ENCODE measurements around the gene CRYZL1. TPM values are rescaled to one million over a fixed set of nuclear protein-coding genes. Genes with fewer than 3 reads are reported as not detected.

Gene CRYZL1
- total and polyA plus RNA-seq, 7 donors: 12.8 to 37.7 (median 16.1) TPM

GRCh38 chr21:33560965-33561364, 80.6 kb downstream of the CRYZL1 start:
- Histone ChIP-seq H3K4me3 (no peak overlapping the region), H3K36me3 (ENCODE audit: insufficient read depth in 1 of 2, low read depth in 1 of 2) (peaks cover 14 to 86% of the 10 kb centered on the region in 2 donors), H3K27me3 (ENCODE audit: insufficient read depth in 3 of 3, low read length in 2 of 3) (no peaks in the 10 kb centered on the region), H3K4me1 (peaks cover 27% of the 10 kb centered on the region), H3K27ac (no peak overlapping the region), H3K9me3 (no peaks in the 10 kb centered on the region)
- no peak for ATAC-seq
- TF ChIP-seq CTCF (IDR thresholded peaks at IDR 0.05): no peak
- DNase-seq: no peak
- intact Hi-C loops (cut with DNase I): loop anchor here in 1 of 2 donors (10.0 kb wide), 1 partner anchor 46 kb away; no protein-coding TSS in a partner anchor

GRCh38 chr21:33559813-33560212, 81.7 kb downstream of the CRYZL1 start:
- WGBS, 3 donors: 49 to 62% (median 49%) methylated on average over 10 of the region's 10 CpGs
- TF ChIP-seq CTCF (IDR thresholded peaks at IDR 0.05): no peak
- Histone ChIP-seq H3K27ac (no peak overlapping the region), H3K9me3 (no peaks in the 10 kb centered on the region), H3K36me3 (ENCODE audit: insufficient read depth in 1 of 2, low read depth in 1 of 2) (peaks cover 14 to 98% of the 10 kb centered on the region in 2 donors), H3K4me1 (peaks cover 35% of the 10 kb centered on the region), H3K4me3 (no peak overlapping the region), H3K27me3 (ENCODE audit: insufficient read depth in 3 of 3, low read length in 2 of 3) (no peaks in the 10 kb centered on the region)
- peak in 2 of 4 donors; percentile 19 to 29 for ATAC-seq
- intact Hi-C loops (cut with DNase I): loop anchor here in 1 of 2 donors (10.0 kb wide), 1 partner anchor 45 kb away; no protein-coding TSS in a partner anchor
- no peak for DNase-seq

GRCh38 chr21:33558777-33559421, 82.6 kb downstream of the CRYZL1 start:
- intact Hi-C loops (cut with DNase I): no loop called here
- no peak for TF ChIP-seq CTCF (IDR thresholded peaks at IDR 0.05)
- Histone ChIP-seq H3K4me1 (peaks cover 35% of the 10 kb centered on the region), H3K27ac (no peak overlapping the region), H3K36me3 (ENCODE audit: insufficient read depth in 1 of 2, low read depth in 1 of 2) (peaks cover 18 to 100% of the 10 kb centered on the region in 2 donors), H3K4me3 (no peak overlapping the region), H3K9me3 (no peaks in the 10 kb centered on the region), H3K27me3 (ENCODE audit: insufficient read depth in 3 of 3, low read length in 2 of 3) (no peaks in the 10 kb centered on the region)
- ATAC-seq (no peak), DNase-seq (no peak)
- 90 to 95% (median 93%) methylated on average over 4 of the region's 4 CpGs for WGBS, 3 donors

GRCh38 chr21:33557447-33557846, 84.1 kb downstream of the CRYZL1 start:
- no peak overlapping the region for H3K4me3 ChIP-seq
- H3K9me3 ChIP-seq: no peaks in the 10 kb centered on the region
- DNase-seq (no peak), ATAC-seq (no peak)
- no peak for TF ChIP-seq CTCF (IDR thresholded peaks at IDR 0.05)
- intact Hi-C loops (cut with DNase I): no loop called here
- H3K4me1 ChIP-seq: peaks cover 23% of the 10 kb centered on the region
- 95 to 97% (median 96%) methylated on average over 19 of the region's 19 CpGs for WGBS, 3 donors
- peaks cover 25 to 100% of the 10 kb centered on the region in 2 donors for H3K36me3 ChIP-seq (ENCODE audit: insufficient read depth in 1 of 2, low read depth in 1 of 2)
- H3K27me3 ChIP-seq (ENCODE audit: insufficient read depth in 3 of 3, low read length in 2 of 3): no peaks in the 10 kb centered on the region
- H3K27ac ChIP-seq: no peak overlapping the region

GRCh38 chr21:33554982-33555344, 86.6 kb downstream of the CRYZL1 start:
- 97 to 98% (median 97%) methylated on average over 32 of the region's 32 CpGs for WGBS, 3 donors
- no peak for TF ChIP-seq CTCF (IDR thresholded peaks at IDR 0.05)
- peaks cover 36 to 100% of the 10 kb centered on the region in 2 donors for H3K36me3 ChIP-seq (ENCODE audit: insufficient read depth in 1 of 2, low read depth in 1 of 2)

More at GRCh38 chr21:33554982-33555344, 86.6 kb downstream of the CRYZL1 start:
- H3K9me3 ChIP-seq: no peaks in the 10 kb centered on the region
- no peak overlapping the region for H3K4me3 ChIP-seq
- peaks cover 16% of the 10 kb centered on the region for H3K4me1 ChIP-seq
- intact Hi-C loops (cut with DNase I): no loop called here
- DNase-seq (no peak), ATAC-seq (no peak)
- no peak overlapping the region for H3K27ac ChIP-seq
- H3K27me3 ChIP-seq (ENCODE audit: insufficient read depth in 3 of 3, low read length in 2 of 3): no peaks in the 10 kb centered on the region

Measured in psoas muscle (tissue), 8 donors.